Ovary (tissue), 9 donors: Measurements from ENCODE around the gene ADAMTSL3. TPM values are rescaled to one million over a fixed set of nuclear protein-coding genes. Genes with fewer than 3 reads are reported as not detected.

Experiments
- DNase-seq, 5 donors: peaks; one replicate each; pipeline ENCODE4 v3.0.0-alpha.2; 2019 to 2020
- H3K27ac ChIP-seq, 2 donors: fragments of 200-600 bp; one replicate each; pipeline versions ENCODE4 v1.5.1 to v1.8.0; 2019 to 2022
- H3K27me3 ChIP-seq: fragments of 200-600 bp; one replicate; pipeline ENCODE4 v1.8.0; 2022
- H3K36me3 ChIP-seq: fragments of 200-600 bp; sonication (generic); one replicate; pipeline ENCODE4 v1.5.1; 2019
- H3K4me1 ChIP-seq: one replicate; pipeline ENCODE4 v1.8.1; 2013; ENCODE audit warnings: mild to moderate bottlenecking, moderate library complexity; ENCODE audit not compliant: insufficient read depth
- H3K4me3 ChIP-seq: fragments of 200-600 bp; sonication (generic); one replicate; pipeline ENCODE4 v1.5.1; 2017
- H3K9me3 ChIP-seq, 2 donors: fragments of 200-600 bp in 1 of 2; sonication (generic) in 1 of 2; one replicate each; pipeline versions ENCODE4 v1.5.1 to v1.8.1; 2013 to 2019; ENCODE audit warnings: mild to moderate bottlenecking in 1 of 2, moderate library complexity in 1 of 2
- CTCF ChIP-seq, 3 donors: fragments of 450-650 bp in 2 of 3; fragments of 200-600 bp in 1 of 3; IDR thresholded peaks; one replicate each; pipeline versions ENCODE4 v1.5.1 to v1.8.0; 2016 to 2022; ENCODE audit warnings: antibody characterized with exemption in 3 of 3, mild to moderate bottlenecking in 1 of 3
- EP300 ChIP-seq: sonication (generic); formaldehyde crosslinking; IDR thresholded peaks from one replicate; pipeline ENCODE4 v1.6.1; 2017; ENCODE audit warnings: antibody characterized with exemption
- POLR2A ChIP-seq: fragments of 450-650 bp; IDR thresholded peaks from one replicate; pipeline ENCODE4 v1.6.1; 2017; ENCODE audit warnings: antibody characterized with exemption, mild to moderate bottlenecking, moderate library complexity
- WGBS, 3 donors: extraction: QIAGEN DNeasy Blood & Tissue Kit in 1 of 3; methylation state at CpG; one replicate each; pipeline versions ENCODE4 v1.1.5 to v1.1.7; 2013 to 2017; 5-methylcytosine and 5-hydroxymethylcytosine counted together
- intact Hi-C, 4 donors: fragments of 100-400 bp; cut with DNase I; formaldehyde crosslinking; loops; one replicate each; pipeline versions ENCODE4 v1.11.0 to v1.15.1; 2022 to 2023
- polyA plus RNA-seq, 2 donors: library from polyadenylated mRNA; stranded (reverse); fragments of 200-250 nt in 1 of 2; fragments of 350-450 nt in 1 of 2; fragmentation: Illumina TruSeq in 1 of 2; extraction: RNeasy Lipid Tissue Mini Kit (QIAGEN cat#74804) in 1 of 2; gene quantifications; one replicate each; pipeline ENCODE4 v1.2.3, GENCODE V29; 2013 to 2014
- total RNA-seq, 7 donors: library from RNA; depleted of rRNA in 2 of 7; stranded (reverse); fragments of >200 nt in 2 of 7; fragmentation: NEBNext Ultra II Directional in 3 of 7; extraction: Animal tissue kit (Norgen Biotek cat#: 25700) in 3 of 7; gene quantifications; one replicate each; pipeline versions ENCODE4 v1.1.0 to v1.2.4, GENCODE V29; 2016 to 2023
- donor health status: DM: no; HTN: no; CAD: no; lungs with moderate emphysema.
- donor health status: DM: no; HTN: no; CAD: no.
- donor health status: Bipolar disorder and iron deficiency.
- donor health status: DM: yes; HTN: yes; CAD: no.
- donor health status: DM: no; HTN: no; CAD: no.
- donor health status: DM: yes; HTN: yes; CAD: no.

Gene ADAMTSL3
- total and polyA plus RNA-seq, 9 donors = 0.96 to 9.0 (median 3.7) TPM

DNA sequence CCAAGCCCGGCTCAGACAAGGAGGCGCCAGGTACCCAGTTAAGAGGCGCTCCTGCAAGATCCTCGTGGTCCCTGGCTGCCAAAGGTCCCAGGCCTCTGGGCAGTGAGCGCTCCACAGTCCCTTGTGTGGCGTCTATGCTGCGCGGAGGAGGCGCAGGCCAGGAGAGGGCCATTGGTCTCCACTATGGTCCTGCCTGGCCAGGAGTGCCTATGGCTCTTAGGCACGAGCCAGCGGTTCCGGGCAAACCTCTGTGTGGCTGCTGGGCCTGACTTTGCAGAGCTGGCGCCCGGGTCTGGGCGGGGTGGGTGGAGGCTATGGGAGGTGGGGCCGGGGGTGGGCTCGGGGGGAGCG is 660 bp upstream of the ADAMTSL3 start:
- peak overlapping the region; percentile 66 for H3K4me3 ChIP-seq
- 31 to 60% (median 48%) methylated on average over 12 to 18 of the region's 18 CpGs for WGBS, 3 donors
- no peaks in the 10 kb centered on the region for H3K27me3 ChIP-seq
- no peaks in the 10 kb centered on the region for H3K9me3 ChIP-seq
- intact Hi-C loops = no loop called here
- peak in 2 of 5 donors; percentile 10 to 32 for DNase-seq
- H3K27ac ChIP-seq = no peak overlapping the region
- no peaks in the 10 kb centered on the region for H3K36me3 ChIP-seq
- no peak for TF ChIP-seq EP300
- TF ChIP-seq POLR2A = no peak
- no peak for TF ChIP-seq CTCF (IDR thresholded peaks at IDR 0.05)
- H3K4me1 ChIP-seq = peaks cover 2% of the 10 kb centered on the region

- intact Hi-C loops = no loop called here
- Histone ChIP-seq H3K27ac (no peak overlapping the region), H3K4me3 (peak overlapping the region; percentile 66), H3K4me1 (peaks cover 2% of the 10 kb centered on the region), H3K36me3 (no peaks in the 10 kb centered on the region), H3K9me3 (no peaks in the 10 kb centered on the region), H3K27me3 (no peaks in the 10 kb centered on the region)
- DNase-seq = peak in 4 of 5 donors; percentile 19 to 35 (median 34)
- WGBS, 3 donors = 7 to 14% (median 8%) methylated on average over 46 to 67 of the region's 67 CpGs
- TF ChIP-seq CTCF (IDR thresholded peaks at IDR 0.05) (no peak), EP300 (no peak), POLR2A (no peak)
These were observed 685 bp downstream of the ADAMTSL3 start for GRCh38 chr15:83654379-83655236.

DNA sequence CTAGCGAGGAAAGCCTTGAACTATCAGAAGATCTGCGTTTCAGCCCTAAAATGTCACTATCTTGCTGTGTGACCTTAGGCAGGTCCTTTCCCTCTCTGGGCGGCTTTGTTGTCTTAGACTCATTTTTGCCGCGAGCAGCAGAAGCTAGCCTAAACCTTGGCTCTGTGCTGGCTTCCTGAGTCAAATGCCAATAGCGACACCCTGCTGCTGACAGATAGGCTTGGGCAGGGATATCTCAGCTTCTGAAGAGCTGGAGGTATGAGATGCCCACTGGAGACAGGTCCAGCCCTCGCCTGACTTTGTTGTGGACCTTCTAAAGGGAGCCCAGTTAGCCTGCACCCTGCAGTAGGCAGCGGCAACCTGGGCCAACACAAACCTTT is 1.3 kb downstream of the ADAMTSL3 start:
- Histone ChIP-seq H3K27ac (no peak overlapping the region), H3K9me3 (no peaks in the 10 kb centered on the region), H3K4me1 (peaks cover 2% of the 10 kb centered on the region), H3K36me3 (no peaks in the 10 kb centered on the region), H3K4me3 (peak overlapping the region; percentile 66), H3K27me3 (no peaks in the 10 kb centered on the region)
- WGBS, 3 donors = 79 to 88% (median 81%) methylated on average over 8 of the region's 8 CpGs
- DNase-seq = no peak
- TF ChIP-seq POLR2A (no peak), CTCF (IDR thresholded peaks at IDR 0.05) (no peak), EP300 (no peak)
- intact Hi-C loops = no loop called here

GRCh38 chr15:83656192-83656591 is 2.3 kb downstream of the ADAMTSL3 start:
- H3K27me3 ChIP-seq = no peaks in the 10 kb centered on the region
- H3K4me1 ChIP-seq = peaks cover 2% of the 10 kb centered on the region
- H3K4me3 ChIP-seq = no peak overlapping the region
- no peaks in the 10 kb centered on the region for H3K36me3 ChIP-seq
- TF ChIP-seq POLR2A (no peak), CTCF (IDR thresholded peaks at IDR 0.05) (no peak), EP300 (no peak)
- WGBS, 3 donors = 94 to 96% (median 95%) methylated on average over 5 of the region's 5 CpGs
- H3K9me3 ChIP-seq = no peaks in the 10 kb centered on the region
- no peak overlapping the region for H3K27ac ChIP-seq
- DNase-seq = no peak
- intact Hi-C loops = no loop called here
